ENCODE measurements around the gene RNF123. TPM values are rescaled to one million over a fixed set of nuclear protein-coding genes. Genes with fewer than 3 reads are reported as not detected.
A peak's percentile ranks its signal among the peaks of the same experiment; 100 is the strongest.

Gene RNF123
- total and polyA plus RNA-seq, 10 of the 15 experiments (the other 5 are each of a cell fraction or from before 2014, with no cell fraction given) = 4.2 to 31.5 (median 17.6) TPM

GRCh38 chr3:49723296-49723627 lies 33.9 kb downstream of the RNF123 start (continued):
- TF ChIP-seq CUX1 (IDR thresholded peaks at IDR 0.05; ENCODE audit: insufficient replicate concordance, low read depth, low read length) (no peak), TCF7 (IDR thresholded peaks at IDR 0.05; ENCODE audit: borderline replicate concordance) (no peak), HDAC6 (IDR thresholded peaks at IDR 0.05; ENCODE audit: unreplicated experiment) (no peak), EGR1 (IDR thresholded peaks at IDR 0.05; ENCODE audit: borderline replicate concordance in 1 of 2, low read depth in 2 of 2, low read length in 2 of 2) (no peak), ZNF622 (IDR thresholded peaks at IDR 0.05) (no peak), NFXL1 (IDR thresholded peaks at IDR 0.05; ENCODE audit: borderline replicate concordance) (no peak), BCL11A (IDR thresholded peaks at IDR 0.05; ENCODE audit: low read depth, low read length) (no peak), HSF1 (IDR thresholded peaks at IDR 0.05; ENCODE audit: low read depth, low read length) (no peak), PBX3 (IDR thresholded peaks at IDR 0.05; ENCODE audit: insufficient replicate concordance, low read depth, low read length) (peak; percentile 52), NKRF (conservative IDR thresholded peaks at IDR 0.05) (no peak), SREBF1 (IDR thresholded peaks at IDR 0.05; ENCODE audit: low read length) (no peak), POU2F2 (IDR thresholded peaks at IDR 0.05; ENCODE audit: borderline replicate concordance, low read depth, low read length) (no peak), MEF2A (IDR thresholded peaks at IDR 0.05; ENCODE audit: insufficient read depth, low read depth, low read length) (no peak), JUND (IDR thresholded peaks at IDR 0.05; ENCODE audit: low read depth, low read length) (no peak), RUNX3 (IDR thresholded peaks at IDR 0.05; ENCODE audit: low read length) (no peak), CBFB (IDR thresholded peaks at IDR 0.05; ENCODE audit: low read depth) (0 out of 2 replicates have a peak, but pooled peaks have one; percentile 4), POLR2AphosphoS2 (IDR thresholded peaks at IDR 0.05; ENCODE audit: low read depth, low read length) (no peak), DPF2 (IDR thresholded peaks at IDR 0.05) (no peak), KAT2A (conservative IDR thresholded peaks at IDR 0.05; ENCODE audit: control insufficient read depth, low read depth, low read length) (no peak), BACH1 (IDR thresholded peaks at IDR 0.05; ENCODE audit: borderline replicate concordance) (no peak), RAD51 (IDR thresholded peaks at IDR 0.05) (peak; percentile 94), YY1 (IDR thresholded peaks at IDR 0.05; ENCODE audit: low read depth, low read length) (no peak), POLR2AphosphoS5 (IDR thresholded peaks at IDR 0.05; ENCODE audit: low read length) (peak; percentile 80; the same call in 1 of the 2 replicates)
